Activated naive CD4-positive, alpha-beta T cell treated with anti-CD3 and anti-CD28 coated beads, Interleukin-2, amount 10 ng/mL, durations not matched to agents 7 days and 5 days (primary cell): ENCODE data around the gene KRT36.

Source experiments
- CTCF ChIA-PET: fragments of 350-600 bp; sonication (Branson Sonifier 250); formaldehyde crosslinking; loops from one replicate; lab custom pipeline; 2021; ENCODE audit warnings: antibody characterized with exemption; lab: Charles Lee
- DNase-seq: peaks from one replicate; pipeline ENCODE4 v3.0.0-alpha.2; 2020
- H3K27ac Mint-ChIP-seq: one replicate; pipeline ENCODE4 v1.8.0; 2021; ENCODE audit warnings: mild to moderate bottlenecking, moderate library complexity, mixed read lengths
- H3K27me3 Mint-ChIP-seq: one replicate; pipeline ENCODE4 v1.8.0; 2021; ENCODE audit warnings: mild to moderate bottlenecking, mixed read lengths
- H3K36me3 Mint-ChIP-seq: one replicate; pipeline ENCODE4 v1.8.0; 2021; ENCODE audit warnings: mixed read lengths
- H3K4me1 Mint-ChIP-seq: one replicate; pipeline ENCODE4 v1.8.0; 2021; ENCODE audit warnings: mixed read lengths
- H3K4me3 Mint-ChIP-seq: one replicate; pipeline ENCODE4 v1.8.0; 2021; ENCODE audit warnings: mild to moderate bottlenecking, moderate library complexity, mixed read lengths
- H3K9me3 Mint-ChIP-seq: one replicate; pipeline ENCODE4 v1.8.0; 2021; ENCODE audit warnings: mixed read lengths

KRT36 gene

DNA sequence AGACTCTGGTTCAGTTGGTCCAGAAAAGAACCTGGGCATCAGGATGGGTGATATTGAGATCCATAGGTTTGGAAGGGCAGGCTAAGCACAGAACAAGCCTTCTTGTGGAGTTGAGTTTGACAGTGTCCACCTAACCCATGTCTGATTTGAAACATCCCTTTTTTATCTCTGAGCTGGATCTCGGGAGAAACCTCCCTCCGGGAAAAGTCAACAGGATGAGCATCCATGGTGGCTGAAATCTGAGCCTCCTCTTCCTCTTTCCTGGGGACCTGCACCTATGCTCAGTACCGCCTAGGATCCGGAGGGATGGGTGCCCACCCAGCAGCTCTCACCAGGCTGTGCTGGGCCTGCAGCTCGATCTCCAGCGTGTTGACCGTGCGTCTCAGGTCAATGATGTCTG lies 26.0 kb downstream of the KRT36 start:
- no peaks in the 10 kb centered on the region for H3K4me1 Mint-ChIP-seq
- H3K36me3 Mint-ChIP-seq, result no peaks in the 10 kb centered on the region
- peaks cover 6% of the 10 kb centered on the region for H3K9me3 Mint-ChIP-seq
- H3K27ac Mint-ChIP-seq, result no peak overlapping the region
- H3K4me3 Mint-ChIP-seq, result no peak overlapping the region
- CTCF ChIA-PET, result no interaction called here
- peaks cover 15% of the 10 kb centered on the region for H3K27me3 Mint-ChIP-seq
- no peak for DNase-seq

DNA sequence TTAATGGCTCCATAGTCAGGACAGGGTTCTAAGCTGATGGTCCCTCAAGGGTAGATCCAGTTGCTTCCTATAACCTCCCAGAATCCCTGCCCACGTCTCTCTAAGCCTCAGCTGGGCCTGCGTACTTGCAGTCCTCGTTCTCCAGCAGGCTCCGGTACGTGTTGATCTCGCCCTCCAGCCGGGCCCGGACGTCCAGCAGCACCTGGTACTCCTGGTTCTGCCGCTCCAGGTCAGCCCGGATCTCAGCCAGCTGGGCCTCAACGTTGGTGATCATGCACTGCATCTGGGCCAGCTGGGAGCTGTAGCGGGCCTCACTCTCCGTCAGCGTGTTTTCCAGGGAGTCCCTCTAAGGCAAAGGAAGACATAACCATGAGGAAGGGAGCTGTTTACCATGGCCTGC lies 27.0 kb downstream of the KRT36 start:
- no peaks in the 10 kb centered on the region for H3K36me3 Mint-ChIP-seq
- peaks cover 15% of the 10 kb centered on the region for H3K27me3 Mint-ChIP-seq
- H3K9me3 Mint-ChIP-seq, result peaks cover 1% of the 10 kb centered on the region
- H3K27ac Mint-ChIP-seq, result no peak overlapping the region
- H3K4me3 Mint-ChIP-seq, result no peak overlapping the region
- no peak for DNase-seq
- CTCF ChIA-PET, result interaction anchor here (0.6 kb wide), 1 partner anchor 207 kb away, joined by 3 read pairs; no protein-coding TSS in a partner anchor
- H3K4me1 Mint-ChIP-seq, result no peaks in the 10 kb centered on the region

DNA sequence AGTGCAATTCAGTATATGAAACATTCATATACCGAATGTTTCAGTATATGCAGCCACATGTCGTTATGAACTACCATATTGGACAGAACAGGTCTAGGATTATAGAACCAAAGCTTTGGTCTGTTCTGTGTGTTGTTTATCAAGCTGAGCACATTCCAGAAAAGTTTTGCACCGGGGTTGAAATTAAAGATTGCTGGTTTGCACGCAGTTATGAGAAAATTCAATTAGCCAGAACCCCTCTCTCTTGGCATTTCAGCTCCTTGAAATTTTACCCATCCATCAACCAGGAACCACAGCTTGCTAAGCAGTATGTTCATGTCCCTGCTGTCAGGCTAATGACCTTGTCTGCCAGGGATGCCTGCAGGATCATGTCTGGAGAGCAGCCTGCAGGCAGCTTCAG lies 32.0 kb downstream of the KRT36 start:
- no peak for DNase-seq
- H3K4me3 Mint-ChIP-seq, result no peak overlapping the region
- no peaks in the 10 kb centered on the region for H3K4me1 Mint-ChIP-seq
- no peak overlapping the region for H3K27ac Mint-ChIP-seq
- CTCF ChIA-PET, result no interaction called here
- no peaks in the 10 kb centered on the region for H3K36me3 Mint-ChIP-seq
- peaks cover 20% of the 10 kb centered on the region for H3K27me3 Mint-ChIP-seq
- no peaks in the 10 kb centered on the region for H3K9me3 Mint-ChIP-seq

DNA sequence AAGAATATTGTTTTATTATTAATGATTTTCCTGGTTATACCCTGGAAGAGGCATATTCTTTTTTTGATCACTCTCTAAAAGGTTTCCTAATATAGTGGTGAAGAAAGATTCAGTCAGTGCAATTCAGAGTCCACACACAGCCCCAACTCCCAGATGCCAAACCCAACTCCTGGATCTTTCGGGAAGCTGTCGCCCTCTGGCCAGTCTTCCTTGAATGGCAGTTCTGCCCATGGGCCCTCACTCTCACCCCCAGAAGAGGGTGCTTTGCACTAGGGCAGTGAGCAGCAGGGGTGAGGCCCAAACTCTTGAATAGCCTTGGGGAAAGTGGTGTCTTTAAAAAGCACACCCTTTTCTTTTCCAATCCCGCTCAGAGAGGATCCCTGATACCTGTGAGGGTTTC lies 33.5 kb downstream of the KRT36 start:
- Mint-ChIP-seq H3K27ac (no peak overlapping the region), H3K4me3 (no peak overlapping the region), H3K27me3 (peaks cover 24% of the 10 kb centered on the region), H3K4me1 (no peaks in the 10 kb centered on the region), H3K36me3 (no peaks in the 10 kb centered on the region), H3K9me3 (no peaks in the 10 kb centered on the region)
- CTCF ChIA-PET, result no interaction called here
- no peak for DNase-seq

DNA sequence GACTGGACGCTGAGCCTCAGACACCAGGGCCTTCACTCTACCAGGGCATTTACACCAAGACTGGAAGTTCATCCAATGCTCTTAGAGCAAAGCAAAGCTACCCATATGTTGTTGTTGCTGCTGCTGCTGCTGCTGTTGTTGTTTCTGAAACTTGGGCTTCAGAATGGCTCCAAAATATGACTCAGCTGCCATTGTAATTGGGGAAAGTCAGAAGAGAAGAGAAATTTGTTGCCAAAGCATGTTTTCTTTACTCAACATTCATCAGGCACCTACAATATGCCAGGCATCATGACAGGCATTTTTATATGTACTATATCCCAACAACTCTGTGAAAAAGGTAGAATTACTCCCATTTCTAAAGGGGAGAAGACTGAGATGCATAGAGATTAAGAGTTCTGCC lies 34.5 kb downstream of the KRT36 start:
- no peaks in the 10 kb centered on the region for H3K4me1 Mint-ChIP-seq
- no peak for DNase-seq
- CTCF ChIA-PET, result no interaction called here
- H3K27me3 Mint-ChIP-seq, result peaks cover 30% of the 10 kb centered on the region
- no peak overlapping the region for H3K4me3 Mint-ChIP-seq
- no peaks in the 10 kb centered on the region for H3K36me3 Mint-ChIP-seq
- H3K27ac Mint-ChIP-seq, result no peak overlapping the region
- H3K9me3 Mint-ChIP-seq, result no peaks in the 10 kb centered on the region

DNA sequence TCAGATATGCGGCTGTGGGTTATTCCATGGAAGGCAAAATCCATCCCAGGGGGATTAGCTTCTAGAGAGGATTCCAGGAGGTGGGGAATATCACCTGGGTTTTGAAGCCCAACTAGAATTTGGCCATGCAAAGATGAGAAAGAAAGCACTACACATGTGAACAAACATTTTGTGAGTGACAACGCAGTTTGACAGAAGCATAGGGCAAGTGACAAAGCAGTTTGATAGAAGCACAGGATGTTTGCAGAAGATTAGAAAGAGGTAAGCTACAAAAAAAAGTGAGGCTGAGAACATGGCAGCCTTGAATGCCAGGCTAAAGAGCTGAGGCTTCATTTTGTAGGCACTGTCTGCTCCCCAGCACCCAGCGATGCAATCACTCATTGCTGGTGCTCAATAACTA lies 36.6 kb downstream of the KRT36 start:
- Mint-ChIP-seq H3K4me3 (no peak overlapping the region), H3K9me3 (no peaks in the 10 kb centered on the region)
- CTCF ChIA-PET, result no interaction called here

DNA sequence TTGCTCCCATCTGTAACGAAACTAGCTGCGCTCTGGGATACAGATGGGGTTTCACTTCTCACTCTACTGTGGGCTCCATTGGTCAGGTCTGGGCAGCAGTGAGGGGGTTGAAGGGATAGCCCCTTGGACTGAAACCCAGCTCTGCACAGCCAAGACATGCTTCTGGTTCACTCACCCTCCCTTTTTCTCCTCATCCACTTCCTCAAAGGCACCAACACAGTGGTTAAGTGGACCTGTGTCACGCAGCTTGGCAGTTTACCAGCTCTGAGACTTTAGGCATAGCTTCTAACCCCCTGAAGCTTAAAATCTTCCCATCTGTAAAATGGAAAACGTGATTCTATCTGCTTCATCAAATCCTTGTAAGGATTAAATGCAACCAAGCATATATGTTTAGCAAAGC lies 37.4 kb downstream of the KRT36 start:
- Mint-ChIP-seq H3K4me3 (no peak overlapping the region), H3K4me1 (no peaks in the 10 kb centered on the region), H3K27ac (no peak overlapping the region), H3K9me3 (no peaks in the 10 kb centered on the region), H3K27me3 (peaks cover 45% of the 10 kb centered on the region), H3K36me3 (no peaks in the 10 kb centered on the region)
- CTCF ChIA-PET, result no interaction called here
- DNase-seq, result no peak

More for the DNA sequence above, 36.6 kb downstream of the KRT36 start:
- Mint-ChIP-seq H3K27ac (no peak overlapping the region), H3K27me3 (peaks cover 45% of the 10 kb centered on the region), H3K36me3 (no peaks in the 10 kb centered on the region), H3K4me1 (no peaks in the 10 kb centered on the region)
- no peak for DNase-seq

DNA sequence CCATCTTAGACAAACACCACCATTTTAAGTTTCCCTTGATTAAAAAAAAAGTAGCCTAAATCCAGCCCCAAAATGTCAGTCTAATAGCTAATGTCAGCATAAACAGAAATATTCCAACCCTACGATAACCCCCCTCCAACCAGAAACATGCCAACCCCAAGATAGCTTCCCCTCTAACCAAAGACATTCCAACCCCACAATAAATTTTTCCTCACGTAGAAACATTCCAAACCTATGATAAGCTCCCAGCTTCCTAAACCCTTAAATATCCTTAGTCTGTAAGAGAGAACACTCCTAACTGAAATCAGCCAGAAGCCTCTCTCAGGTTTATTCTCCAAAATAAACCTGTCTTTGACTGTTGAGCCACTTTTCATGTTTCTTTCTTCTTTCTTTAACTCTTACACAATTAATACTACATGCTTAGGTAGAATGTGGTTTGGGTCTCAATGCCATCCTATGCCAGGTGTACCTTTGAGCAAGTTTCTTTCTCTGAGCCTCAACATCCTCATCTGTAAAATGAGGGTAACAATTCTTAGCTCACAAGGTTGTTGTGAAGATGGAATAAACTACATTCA lies 38.5 kb downstream of the KRT36 start:
- no peak overlapping the region for H3K27ac Mint-ChIP-seq
- H3K4me1 Mint-ChIP-seq, result no peaks in the 10 kb centered on the region

DNA sequence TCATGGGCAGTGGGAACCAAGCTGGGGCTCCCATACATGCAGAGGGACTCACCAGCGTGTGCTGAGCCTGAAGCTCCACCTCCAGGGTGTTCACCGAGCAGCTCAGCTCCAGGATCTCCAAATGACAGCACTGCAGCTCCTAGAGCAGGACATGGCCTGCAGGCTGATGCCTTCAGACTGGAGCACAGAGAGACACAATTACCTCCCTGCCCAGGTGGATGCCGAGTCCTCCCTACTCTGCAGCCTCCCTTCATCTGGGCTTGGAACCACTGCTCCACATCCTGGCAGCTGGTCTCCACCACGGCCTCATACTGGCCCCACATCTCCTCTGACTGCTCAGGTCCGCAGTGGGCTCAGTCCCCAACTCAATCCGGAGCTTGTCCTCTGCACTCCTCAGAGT lies 40.7 kb downstream of the KRT36 start:
- Mint-ChIP-seq H3K4me1 (no peaks in the 10 kb centered on the region), H3K27ac (no peak overlapping the region), H3K27me3 (peaks cover 46% of the 10 kb centered on the region), H3K36me3 (no peaks in the 10 kb centered on the region), H3K4me3 (no peak overlapping the region), H3K9me3 (no peaks in the 10 kb centered on the region)
- no peak for DNase-seq
- CTCF ChIA-PET, result no interaction called here

More for the DNA sequence above, 38.5 kb downstream of the KRT36 start:
- Mint-ChIP-seq H3K27me3 (peaks cover 39% of the 10 kb centered on the region), H3K36me3 (no peaks in the 10 kb centered on the region), H3K9me3 (no peaks in the 10 kb centered on the region), H3K4me3 (no peak overlapping the region)
- CTCF ChIA-PET, result no interaction called here
- DNase-seq, result no peak

DNA sequence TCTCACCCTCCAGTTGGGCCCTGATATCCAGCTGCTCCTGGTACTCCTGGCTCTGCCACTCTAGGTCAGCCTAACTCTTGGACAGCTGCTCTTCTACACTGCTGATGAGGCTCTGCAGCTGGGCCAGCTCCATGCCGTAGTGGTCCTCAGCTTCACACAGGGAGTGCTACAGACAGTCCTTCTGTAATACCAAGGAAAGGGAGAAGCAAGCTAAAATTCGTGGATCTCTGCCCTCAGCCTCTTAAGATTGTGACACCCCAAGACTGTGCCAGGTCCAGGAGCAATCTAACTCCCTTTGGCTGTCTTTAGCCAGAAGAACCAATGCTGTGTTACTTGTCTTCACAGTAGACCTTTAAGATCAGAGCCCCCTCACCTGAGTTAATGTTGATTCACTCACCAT lies 41.2 kb downstream of the KRT36 start:
- Mint-ChIP-seq H3K4me1 (no peaks in the 10 kb centered on the region), H3K4me3 (no peak overlapping the region), H3K27ac (no peak overlapping the region), H3K27me3 (peaks cover 43% of the 10 kb centered on the region), H3K36me3 (no peaks in the 10 kb centered on the region), H3K9me3 (no peaks in the 10 kb centered on the region)
- DNase-seq, result no peak
- CTCF ChIA-PET, result no interaction called here

DNA sequence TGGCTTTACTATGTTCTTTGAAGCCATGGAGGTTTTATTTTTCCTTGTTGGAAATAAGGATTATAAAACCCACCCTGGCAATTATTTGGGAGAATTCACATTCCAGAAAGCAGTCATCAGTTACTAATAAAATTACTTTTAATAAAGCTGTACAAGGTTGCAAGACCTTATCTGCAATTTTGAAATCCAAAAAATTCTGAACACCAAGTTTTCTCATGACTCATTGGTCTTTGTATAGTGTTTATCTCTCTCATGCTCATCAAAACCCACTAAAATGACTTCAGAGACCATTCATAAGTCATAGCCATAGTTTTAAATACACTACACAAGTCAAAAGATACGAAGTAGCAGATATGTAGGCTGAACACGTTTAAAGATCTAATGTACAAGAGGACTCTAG lies 42.9 kb downstream of the KRT36 start:
- no peak for DNase-seq
- Mint-ChIP-seq H3K36me3 (no peaks in the 10 kb centered on the region), H3K4me3 (no peak overlapping the region), H3K4me1 (no peaks in the 10 kb centered on the region), H3K27me3 (peaks cover 38% of the 10 kb centered on the region), H3K9me3 (no peaks in the 10 kb centered on the region), H3K27ac (no peak overlapping the region)
- CTCF ChIA-PET, result no interaction called here

DNA sequence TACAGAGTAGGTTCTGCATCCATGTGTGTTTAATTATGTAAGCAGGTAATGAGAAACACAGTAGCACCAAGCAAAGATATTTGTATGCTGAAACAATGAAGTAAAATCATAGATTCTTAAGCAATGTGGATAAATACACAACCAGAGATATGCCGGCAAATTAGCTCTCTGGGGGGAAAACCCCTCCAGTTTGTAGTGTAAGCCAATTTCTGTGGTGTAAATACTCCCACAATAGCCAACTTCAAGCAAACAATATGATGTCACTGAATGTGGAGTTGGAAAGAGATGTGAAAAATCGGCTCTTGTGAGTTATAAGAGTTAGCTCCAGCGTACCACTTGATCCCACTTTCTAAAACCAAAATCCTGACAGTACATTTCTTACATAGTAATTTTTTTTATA lies 45.1 kb downstream of the KRT36 start:
- H3K9me3 Mint-ChIP-seq, result no peaks in the 10 kb centered on the region
- peaks cover 36% of the 10 kb centered on the region for H3K27me3 Mint-ChIP-seq
- no peak for DNase-seq
- H3K4me1 Mint-ChIP-seq, result no peaks in the 10 kb centered on the region
- no peak overlapping the region for H3K27ac Mint-ChIP-seq
- no peaks in the 10 kb centered on the region for H3K36me3 Mint-ChIP-seq
- CTCF ChIA-PET, result no interaction called here
- no peak overlapping the region for H3K4me3 Mint-ChIP-seq

DNA sequence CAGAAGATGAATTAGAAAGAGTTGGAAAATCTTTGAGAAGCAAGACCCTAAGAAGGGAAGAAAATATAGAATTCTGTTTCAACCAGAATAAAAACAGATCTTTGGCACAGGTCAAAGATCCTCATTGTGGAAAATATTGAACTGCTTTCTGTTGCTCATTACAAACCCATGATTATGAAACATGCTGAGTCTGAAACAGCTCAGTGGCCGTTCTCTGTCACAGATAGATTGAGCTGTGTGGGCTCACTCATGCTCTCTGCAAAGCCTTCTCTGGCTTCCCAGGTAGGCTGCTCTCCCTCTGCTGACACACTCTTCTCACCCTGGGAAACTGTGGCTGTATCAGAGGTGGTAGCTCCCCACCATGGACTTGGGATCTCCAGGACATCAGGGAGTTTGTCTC lies 45.5 kb downstream of the KRT36 start:
- DNase-seq, result no peak
- no peak overlapping the region for H3K27ac Mint-ChIP-seq
- no peaks in the 10 kb centered on the region for H3K9me3 Mint-ChIP-seq
- no peaks in the 10 kb centered on the region for H3K36me3 Mint-ChIP-seq
- peaks cover 35% of the 10 kb centered on the region for H3K27me3 Mint-ChIP-seq
- H3K4me3 Mint-ChIP-seq, result no peak overlapping the region
- CTCF ChIA-PET, result no interaction called here
- H3K4me1 Mint-ChIP-seq, result no peaks in the 10 kb centered on the region

DNA sequence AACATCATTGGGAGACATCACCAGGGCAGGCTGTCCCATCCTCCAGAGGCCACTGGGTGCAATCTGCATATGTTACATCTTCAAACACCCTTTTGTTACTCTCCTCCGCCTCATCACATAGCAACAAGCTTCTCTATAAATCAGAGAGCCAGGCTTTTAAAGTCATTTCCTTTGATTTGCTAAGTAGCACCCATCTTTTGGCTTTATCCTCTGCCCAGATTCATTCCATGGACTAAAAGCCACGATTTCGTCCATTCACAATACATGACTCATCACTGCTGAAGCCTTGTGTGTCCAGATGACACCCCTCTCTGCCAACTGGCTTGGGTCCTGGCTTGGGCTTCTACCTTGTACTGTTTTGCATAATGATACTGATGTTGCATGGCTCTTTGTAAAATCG lies 47.0 kb downstream of the KRT36 start:
- CTCF ChIA-PET, result no interaction called here
- no peak overlapping the region for H3K4me3 Mint-ChIP-seq
- H3K9me3 Mint-ChIP-seq, result no peaks in the 10 kb centered on the region
- H3K36me3 Mint-ChIP-seq, result no peaks in the 10 kb centered on the region
- H3K27ac Mint-ChIP-seq, result no peak overlapping the region
- no peaks in the 10 kb centered on the region for H3K4me1 Mint-ChIP-seq
- DNase-seq, result no peak
- H3K27me3 Mint-ChIP-seq, result peaks cover 27% of the 10 kb centered on the region

DNA sequence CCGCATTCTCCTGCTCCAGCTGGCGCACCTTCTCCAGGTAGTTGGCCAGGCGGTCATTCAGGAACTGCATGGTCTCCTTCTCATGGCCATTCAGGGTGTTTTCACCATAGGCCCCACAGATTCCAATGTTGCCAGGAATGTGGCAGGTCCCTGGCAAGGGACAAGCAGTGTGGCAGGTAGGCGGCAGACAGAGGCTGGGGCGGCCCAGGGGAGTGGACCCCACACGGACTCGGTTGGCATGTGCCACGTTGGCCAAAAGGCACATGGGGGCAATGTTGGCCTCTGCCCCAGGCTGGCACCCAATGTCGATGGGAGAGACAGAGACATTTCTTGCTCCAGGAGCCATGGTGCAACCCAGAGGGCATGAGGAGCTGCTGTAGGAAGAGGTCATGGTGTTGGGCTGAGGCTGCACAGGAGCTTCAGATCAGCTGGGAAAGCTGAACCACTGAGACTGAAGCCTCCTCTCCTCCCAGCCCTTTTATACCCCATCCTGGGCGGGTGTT lies 49.1 kb downstream of the KRT36 start, which contains the start of gene KRT38:
Gene KRT38, minus strand, starts transcription at position 453 of the 503 bp plus-strand sequence. Its CDS starts 62 bp downstream, at position 391.
- no peak within 1 kb of the TSS for H3K4me3 Mint-ChIP-seq
- no peak within 1 kb of the TSS for H3K27ac Mint-ChIP-seq
- H3K9me3 Mint-ChIP-seq, result no peaks in the 10 kb centered on the region
- CTCF ChIA-PET, result no interaction called here
- peaks cover 27% of the 10 kb centered on the region for H3K27me3 Mint-ChIP-seq
- no peak for DNase-seq
- H3K36me3 Mint-ChIP-seq, result no peaks in the 10 kb centered on the region
- no peaks in the 10 kb centered on the region for H3K4me1 Mint-ChIP-seq
